HUES64 (cell line): ENCODE measurements around the gene NOS2.
"Not testable (repeated sequence)": the region's sequence is repeated elsewhere in the genome, so short reads cannot be mapped to it uniquely, and the experiment has no call there.

Experiments
- H3K27ac ChIP-seq: 2 replicates; pipeline ENCODE4 v1.7.0; 2013; ENCODE audit warnings: low read depth, low read length, inconsistent platforms
- H3K27me3 ChIP-seq: 2 replicates; pipeline ENCODE4 v1.6.1; 2013; ENCODE audit warnings: mild to moderate bottlenecking, low read length; ENCODE audit not compliant: insufficient read depth
- H3K36me3 ChIP-seq: 2 replicates; pipeline ENCODE4 v1.6.1; 2013; ENCODE audit warnings: mild to moderate bottlenecking, low read length; ENCODE audit not compliant: insufficient read depth
- H3K4me1 ChIP-seq: 2 replicates; pipeline ENCODE4 v1.6.1; 2013; ENCODE audit warnings: mild to moderate bottlenecking, low read length, moderate library complexity; ENCODE audit not compliant: insufficient read depth
- H3K4me3 ChIP-seq: 2 replicates; pipeline ENCODE4 v1.5.1; 2013; ENCODE audit warnings: mild to moderate bottlenecking, low read length, moderate library complexity
- H3K9ac ChIP-seq: 2 replicates; pipeline ENCODE4 v1.6.1; 2013; ENCODE audit warnings: mild to moderate bottlenecking, low read depth, low read length
- H3K9me3 ChIP-seq: 2 replicates; pipeline ENCODE4 v1.6.1; 2013; ENCODE audit warnings: low read depth, low read length; ENCODE audit not compliant: insufficient read depth
- WGBS: fragments of 150-250, 120-280 bp; methylation state at CpG from one replicate; pipeline ENCODE4 v1.1.7; 2013; ENCODE audit warnings: missing lambda C conversion rate; 5-methylcytosine and 5-hydroxymethylcytosine counted together

Gene NOS2

DNA sequence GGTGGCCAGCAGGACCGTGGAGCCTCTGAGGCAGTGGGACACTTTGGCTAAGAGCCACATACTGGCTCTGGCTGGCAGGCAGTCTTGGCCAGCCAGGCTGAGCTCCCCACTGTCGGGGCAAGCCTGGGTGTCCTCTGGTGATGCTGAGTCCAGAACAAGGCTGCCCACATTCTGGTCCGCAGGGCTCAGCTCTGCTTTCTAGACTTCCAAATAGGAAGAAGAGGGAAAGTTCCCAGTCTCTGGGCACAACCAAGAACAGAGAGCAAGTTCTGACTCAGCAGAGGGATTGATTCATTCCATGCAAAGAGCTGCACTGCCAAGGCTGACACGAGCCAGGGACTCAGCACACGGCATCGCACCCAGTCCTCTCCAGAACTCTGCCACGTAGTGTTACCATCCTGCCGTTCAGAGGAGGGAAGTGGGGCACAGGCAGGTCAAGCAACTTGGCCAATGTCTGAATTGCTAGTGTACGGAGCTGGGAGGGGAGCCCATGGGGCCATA lies 58.9 kb downstream of the NOS2 start:
- no peaks in the 10 kb centered on the region for H3K27me3 ChIP-seq
- H3K27ac ChIP-seq = no peak overlapping the region
- WGBS = 86% methylated on average over 9 of the region's 9 CpGs
- no peaks in the 10 kb centered on the region for H3K36me3 ChIP-seq
- no peaks in the 10 kb centered on the region for H3K4me1 ChIP-seq
- no peak overlapping the region for H3K4me3 ChIP-seq
- no peak overlapping the region for H3K9ac ChIP-seq
- no peaks in the 10 kb centered on the region for H3K9me3 ChIP-seq

GRCh38 chr17:27740541-27740940 lies 59.8 kb downstream of the NOS2 start:
- WGBS = 92% methylated on average over 5 of the region's 5 CpGs
- H3K9ac ChIP-seq, H3K4me3 ChIP-seq, H3K36me3 ChIP-seq, H3K9me3 ChIP-seq, H3K27ac ChIP-seq, H3K27me3 ChIP-seq, H3K4me1 ChIP-seq: not testable (repeated sequence)

- 72% methylated on average over 3 of the region's 3 CpGs for WGBS
Observed at GRCh38 chr17:27733773-27734172, 66.6 kb downstream of the NOS2 start.

GRCh38 chr17:27732746-27733145 lies 67.6 kb downstream of the NOS2 start:
- not testable (repeated sequence) for H3K9ac ChIP-seq, H3K4me3 ChIP-seq, H3K36me3 ChIP-seq, H3K27me3 ChIP-seq, H3K9me3 ChIP-seq, H3K4me1 ChIP-seq, H3K27ac ChIP-seq

More at GRCh38 chr17:27733773-27734172, 66.6 kb downstream of the NOS2 start:
- H3K4me3 ChIP-seq = no peak overlapping the region
- no peaks in the 10 kb centered on the region for H3K36me3 ChIP-seq
- H3K27ac ChIP-seq = no peak overlapping the region
- H3K9ac ChIP-seq = no peak overlapping the region
- H3K27me3 ChIP-seq = no peaks in the 10 kb centered on the region; the same call in 1 of the 2 replicates
- no peaks in the 10 kb centered on the region for H3K4me1 ChIP-seq
- H3K9me3 ChIP-seq = no peaks in the 10 kb centered on the region

- H3K27me3 ChIP-seq, H3K27ac ChIP-seq, H3K4me1 ChIP-seq, H3K36me3 ChIP-seq, H3K9me3 ChIP-seq, H3K9ac ChIP-seq, H3K4me3 ChIP-seq: not testable (repeated sequence)
- 95% methylated on average over 6 of the region's 6 CpGs for WGBS
Observed at GRCh38 chr17:27725982-27726381, 74.3 kb downstream of the NOS2 start.

DNA sequence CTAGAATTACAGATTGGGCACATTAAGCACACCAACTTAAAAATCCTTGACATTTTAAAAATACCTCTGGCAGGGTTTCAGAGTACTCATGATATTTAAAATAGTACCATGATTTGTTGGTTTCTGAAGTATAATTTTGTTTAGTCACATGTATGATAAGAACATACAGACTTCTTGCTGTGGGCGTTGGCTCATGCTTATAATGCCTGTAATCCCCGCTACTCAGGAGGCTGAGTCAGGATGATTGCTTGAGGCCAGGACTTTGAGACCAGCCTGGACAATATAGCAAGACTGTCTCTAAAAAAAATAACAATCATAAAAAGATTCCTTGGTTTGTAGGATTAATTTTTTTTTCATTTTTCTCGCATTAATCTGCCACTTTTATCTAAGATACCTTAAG lies 78.5 kb downstream of the NOS2 start:
- Histone ChIP-seq H3K9ac (no peak overlapping the region), H3K36me3 (no peaks in the 10 kb centered on the region), H3K27me3 (no peaks in the 10 kb centered on the region), H3K4me3 (no peak overlapping the region), H3K27ac (no peak overlapping the region), H3K9me3 (no peaks in the 10 kb centered on the region), H3K4me1 (no peaks in the 10 kb centered on the region)
- WGBS = 87% methylated on average over 2 of the region's 3 CpGs
